ENCODE results near the gene PRDM7.
A peak's percentile ranks its signal among the peaks of the same experiment; 100 is the strongest.

Gene PRDM7

DNA sequence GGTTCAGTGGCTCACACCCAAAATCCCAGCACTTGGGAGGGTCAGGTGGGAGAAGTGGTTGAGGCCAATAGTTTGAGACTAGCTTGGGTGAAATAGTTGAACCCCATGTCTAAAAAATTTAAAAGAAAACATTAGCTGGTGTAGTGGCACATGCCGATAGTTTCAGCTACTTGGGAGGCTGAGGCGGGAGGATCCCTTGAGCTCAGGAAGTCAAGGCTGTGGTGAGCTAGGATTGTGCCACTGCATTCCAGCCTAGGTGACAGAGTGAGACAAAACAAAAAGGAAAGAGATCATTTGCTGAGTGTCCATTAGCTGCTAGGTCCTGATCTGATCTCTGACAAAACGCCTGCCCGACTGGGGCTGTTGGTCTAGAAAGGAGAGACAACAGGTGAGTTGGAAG lies 43.7 kb downstream of the PRDM7 start:
- ATAC-seq = no peak

DNA sequence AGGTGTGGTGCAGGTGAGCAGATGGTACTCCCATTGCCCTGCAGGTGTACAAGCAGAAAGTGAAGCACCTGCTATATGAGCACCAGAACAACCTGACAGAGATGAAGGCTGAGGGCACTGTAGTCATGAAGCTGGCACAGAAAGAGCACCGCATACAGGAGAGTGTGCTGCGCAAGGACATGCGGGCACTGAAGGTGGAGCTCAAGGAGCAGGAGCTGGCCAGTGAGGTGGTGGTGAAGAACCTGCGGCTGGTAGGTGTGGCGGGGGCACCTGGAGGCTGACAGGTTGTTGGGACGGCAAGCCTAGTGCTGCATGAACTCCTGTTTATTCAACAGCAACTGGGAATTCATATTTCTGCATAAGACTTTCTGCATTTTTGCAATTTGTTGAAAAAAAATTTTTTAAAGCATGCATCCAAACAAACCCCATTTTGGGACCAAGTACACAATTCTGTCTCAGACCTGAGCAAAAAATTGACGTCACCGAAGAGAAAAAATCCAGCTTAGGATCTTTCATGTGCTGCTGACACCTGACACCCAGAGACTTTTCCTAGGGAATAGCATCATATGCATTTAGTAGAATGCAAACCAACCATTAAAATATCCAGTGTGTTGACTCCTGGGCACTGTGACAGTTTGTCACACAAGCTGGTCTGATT lies 44.3 kb downstream of the PRDM7 start:
- ATAC-seq = no peak

DNA sequence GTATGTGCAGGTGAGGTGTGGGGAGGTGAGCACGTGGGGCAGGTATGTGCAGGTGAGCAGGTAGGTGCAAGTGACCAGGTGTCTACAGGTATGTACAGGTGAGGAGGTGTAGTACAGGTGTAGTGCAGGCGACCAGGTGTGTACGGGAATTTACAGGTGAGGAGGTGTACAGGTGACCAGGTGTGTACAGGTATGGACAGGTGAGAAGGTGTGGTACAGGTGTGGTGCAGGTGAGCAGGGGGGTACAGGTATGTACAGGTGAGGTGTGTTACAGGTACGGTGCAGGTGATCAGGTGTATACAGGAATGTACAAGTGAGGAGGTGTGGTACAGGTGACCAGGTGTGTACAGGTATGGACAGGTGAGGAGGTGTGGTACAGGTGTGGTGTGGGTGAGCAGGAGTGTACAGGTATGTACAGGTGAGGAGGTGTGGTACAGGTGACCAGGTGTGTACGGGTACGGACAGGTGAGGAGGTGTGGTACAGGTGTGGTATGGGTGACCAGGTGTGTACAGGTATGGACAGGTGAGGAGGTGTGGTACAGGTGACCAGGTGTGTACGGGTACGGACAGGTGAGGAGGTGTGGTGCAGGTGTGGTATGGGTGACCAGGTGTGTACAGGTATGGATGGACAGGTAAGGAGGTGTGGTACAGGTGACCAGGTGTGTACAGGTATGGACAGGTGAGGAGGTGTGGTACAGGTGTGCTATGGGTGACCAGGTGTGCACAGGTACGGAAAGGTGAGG lies 45.0 kb downstream of the PRDM7 start:
- ATAC-seq = no peak

DNA sequence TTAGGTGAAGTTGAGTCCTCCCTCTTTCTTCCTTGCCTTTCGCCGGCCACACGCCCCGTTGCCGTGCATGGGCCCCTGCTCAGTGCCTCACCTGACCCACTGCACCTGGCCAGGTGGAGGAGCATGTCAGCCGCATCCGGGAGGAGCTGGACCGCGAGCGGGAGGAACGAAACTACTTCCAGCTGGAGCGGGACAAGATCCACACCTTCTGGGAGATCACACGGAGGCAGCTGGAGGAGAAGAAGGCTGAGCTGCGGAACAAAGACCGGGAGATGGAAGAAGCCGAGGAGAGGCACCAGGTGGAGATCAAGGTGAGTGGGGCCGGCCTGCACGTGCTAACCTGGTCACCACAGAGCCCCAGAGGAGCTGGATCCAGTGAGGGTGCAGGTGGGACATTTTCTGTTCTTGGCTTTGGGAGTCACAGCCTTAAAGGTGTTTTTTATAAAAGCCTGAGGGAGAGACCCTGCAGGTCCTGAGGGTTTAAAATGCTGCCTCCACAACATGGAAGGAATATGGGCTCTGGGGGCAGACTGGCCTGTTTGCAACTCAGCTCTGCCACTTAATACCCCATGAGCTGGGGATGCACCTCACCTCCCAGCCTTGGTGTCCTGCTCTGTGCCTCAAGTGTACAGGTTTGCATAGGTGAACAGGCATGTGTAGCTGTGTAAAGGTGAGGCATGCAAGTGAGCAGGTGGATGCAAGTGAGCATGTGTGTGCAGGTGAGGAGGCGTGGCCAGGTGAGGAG lies 45.8 kb downstream of the PRDM7 start:
- ATAC-seq = no peak

DNA sequence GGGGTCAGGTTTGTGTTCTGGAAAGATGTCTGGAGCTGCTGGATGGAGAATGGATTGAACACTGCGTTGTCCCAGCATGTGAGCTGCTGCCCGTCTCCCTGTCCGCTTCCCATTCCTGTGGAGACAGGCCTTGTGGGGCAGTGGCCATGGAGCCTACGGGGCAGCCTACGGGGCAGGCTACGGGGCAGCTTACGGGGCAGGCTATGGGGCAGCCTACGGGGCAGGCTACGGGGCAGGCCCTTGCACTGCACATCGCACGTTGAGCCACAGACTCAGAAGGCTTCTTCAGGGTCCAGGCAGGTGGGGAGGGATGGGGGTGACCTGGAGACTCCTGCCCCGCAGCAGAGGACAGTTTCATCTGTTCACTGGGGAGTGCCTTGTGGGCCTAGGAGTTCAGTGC lies 48.1 kb downstream of the PRDM7 start:
- no peak for ATAC-seq

DNA sequence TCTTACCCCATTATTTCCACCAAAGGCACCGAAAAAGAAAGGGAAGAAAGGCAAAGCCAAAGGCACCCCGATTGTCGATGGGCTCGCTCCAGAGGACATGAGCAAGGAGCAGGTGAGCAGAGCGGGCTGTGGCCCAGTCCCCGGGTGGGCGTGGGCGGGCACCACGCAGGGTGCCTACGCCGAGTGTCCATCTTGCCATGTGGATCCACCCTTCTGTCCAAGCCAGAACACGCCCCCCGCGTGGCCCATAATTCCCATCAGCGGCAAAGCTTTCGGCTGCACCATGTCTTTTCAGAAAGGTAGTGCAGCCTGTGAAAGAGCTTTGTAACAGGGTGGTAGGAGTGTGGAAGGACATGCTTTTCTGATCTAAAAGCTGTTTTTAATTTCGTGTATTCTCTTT lies 49.5 kb downstream of the PRDM7 start:
- no peak for ATAC-seq

DNA sequence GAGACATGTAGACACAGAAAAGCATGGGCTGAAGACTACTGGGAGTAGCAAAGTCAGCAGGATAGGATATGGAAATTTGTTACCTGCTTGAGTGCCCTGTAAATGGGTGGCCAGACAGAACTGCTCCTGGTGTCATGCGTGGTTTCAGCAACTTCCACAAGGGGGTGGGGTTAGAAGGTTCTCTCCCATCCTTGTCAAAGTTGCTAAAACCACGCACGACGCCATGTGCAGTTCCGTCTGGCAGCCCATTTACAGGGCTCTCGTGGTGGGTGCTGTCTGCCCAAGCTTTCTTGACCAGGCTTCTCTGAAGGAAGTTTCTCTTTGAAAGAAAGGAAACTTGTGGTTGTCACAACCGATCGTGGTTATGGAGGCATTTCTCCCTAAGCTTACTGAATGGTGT lies 51.0 kb downstream of the PRDM7 start:
- ATAC-seq = no peak

DNA sequence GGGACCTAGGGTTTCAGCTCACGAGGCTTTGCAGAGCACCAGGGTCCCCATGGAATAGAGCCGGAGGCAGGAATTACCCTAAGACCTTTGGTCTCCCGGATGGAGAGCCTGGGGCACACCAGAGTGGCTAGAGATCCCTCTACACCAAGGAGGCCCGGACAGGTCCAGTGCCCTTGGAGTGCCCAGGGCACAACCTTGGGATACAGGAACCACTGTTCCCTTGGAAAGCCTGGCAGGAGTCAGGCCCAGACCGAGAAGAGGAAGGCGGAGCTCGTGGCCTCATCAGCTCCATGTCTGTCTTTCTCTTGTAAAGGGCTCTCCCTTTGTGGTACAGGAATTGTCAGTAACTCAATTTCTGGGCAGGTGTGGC lies 54.1 kb downstream of the PRDM7 start:
- no peak for ATAC-seq

DNA sequence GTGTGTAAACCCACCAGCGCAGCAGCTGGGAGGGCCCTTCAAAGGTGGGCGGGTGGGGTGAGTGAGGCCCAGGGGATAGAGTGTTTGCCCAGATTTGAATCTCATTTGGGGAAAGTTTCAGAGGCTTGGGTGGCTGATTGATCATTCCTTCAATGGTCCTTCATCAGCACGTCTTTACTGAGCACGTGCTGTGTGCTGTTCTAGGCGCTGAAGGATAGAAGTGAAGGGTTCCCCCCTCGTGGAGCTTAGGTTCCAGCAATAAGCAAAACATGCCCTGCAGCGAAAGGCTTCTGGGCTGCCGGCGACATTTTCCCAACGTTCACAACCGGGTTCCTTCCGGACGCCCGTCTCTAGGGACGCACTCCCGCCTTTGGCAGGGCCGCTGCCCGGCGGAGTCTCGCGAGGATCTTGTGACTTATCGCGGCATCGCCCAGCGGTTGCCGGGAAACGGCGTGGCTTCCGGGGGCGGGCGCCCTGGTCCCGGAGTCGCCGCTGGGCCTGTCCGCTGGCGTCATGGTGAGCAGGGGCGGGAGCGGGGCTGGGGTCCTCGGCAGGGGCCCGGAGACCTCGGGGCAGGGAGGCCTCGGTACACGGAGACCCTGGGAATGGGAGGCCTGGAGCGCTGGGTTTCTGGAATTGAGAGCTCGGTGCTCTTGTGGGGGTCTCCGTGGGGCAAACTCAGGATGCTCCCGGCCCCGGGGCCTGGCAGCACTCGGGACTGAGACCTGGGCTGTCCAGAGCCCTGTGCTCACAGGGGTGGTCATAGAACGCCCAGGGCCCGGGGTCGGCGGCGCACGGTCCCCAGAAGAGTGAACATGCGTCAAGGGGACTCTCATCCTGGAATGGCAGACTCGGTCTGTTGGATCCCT lies 54.7 kb downstream of the PRDM7 start:
- peak; percentile 80 to 89 for ATAC-seq

DNA sequence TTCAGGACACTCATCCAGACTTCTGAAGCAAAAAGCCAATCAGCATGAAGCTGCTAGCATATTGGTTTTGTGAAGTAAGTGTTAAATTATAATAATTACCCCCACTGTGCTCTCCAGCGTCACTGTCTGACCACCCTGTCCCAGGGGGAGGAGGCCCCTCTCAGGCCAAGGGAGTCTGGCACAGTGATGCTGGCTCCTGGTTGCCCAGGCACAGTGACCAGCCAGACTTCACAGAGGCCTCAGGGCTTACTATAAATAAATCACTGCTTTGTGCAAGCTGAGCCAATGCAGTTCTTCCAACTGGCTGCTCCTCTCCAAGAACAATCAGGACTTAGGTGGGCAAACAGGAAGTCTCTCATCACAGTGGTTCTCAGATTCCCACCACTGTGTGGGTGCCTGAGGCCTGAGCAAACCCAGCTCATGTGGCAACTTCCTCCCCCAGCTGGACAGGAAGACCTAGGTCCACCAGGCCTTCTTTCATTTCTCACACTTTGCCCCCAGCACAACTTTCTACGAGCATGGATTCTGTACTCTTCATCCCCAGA lies 56.2 kb downstream of the PRDM7 start:
- ATAC-seq = no peak

DNA sequence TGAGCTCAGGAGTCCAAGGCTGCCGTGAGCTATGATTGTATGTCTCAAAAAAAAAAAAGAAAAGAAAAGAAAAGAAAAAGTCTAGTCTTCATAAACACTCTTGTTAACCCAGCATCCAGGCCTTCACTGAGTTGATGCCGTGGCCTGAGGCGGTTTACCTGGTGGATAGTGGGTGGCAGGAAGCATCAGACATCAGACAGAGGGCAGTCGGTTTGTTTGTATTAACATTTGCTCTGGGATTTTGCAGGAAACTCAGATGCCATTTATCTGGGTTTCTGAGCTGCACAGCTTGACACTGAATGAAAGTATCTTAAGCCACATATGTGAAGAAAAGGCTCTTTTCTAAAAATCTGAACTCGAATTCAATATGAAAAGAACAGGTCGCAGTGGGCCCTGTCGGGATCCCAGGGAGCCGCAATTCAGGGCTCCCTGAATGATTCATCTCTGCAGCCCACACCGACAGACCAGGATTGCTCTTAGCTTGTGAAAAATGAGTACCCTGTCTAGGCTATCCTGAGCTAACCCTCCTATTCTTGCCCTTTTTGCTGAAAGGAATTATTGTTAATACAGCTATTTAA lies 56.8 kb downstream of the PRDM7 start:
- ATAC-seq = no peak

DNA sequence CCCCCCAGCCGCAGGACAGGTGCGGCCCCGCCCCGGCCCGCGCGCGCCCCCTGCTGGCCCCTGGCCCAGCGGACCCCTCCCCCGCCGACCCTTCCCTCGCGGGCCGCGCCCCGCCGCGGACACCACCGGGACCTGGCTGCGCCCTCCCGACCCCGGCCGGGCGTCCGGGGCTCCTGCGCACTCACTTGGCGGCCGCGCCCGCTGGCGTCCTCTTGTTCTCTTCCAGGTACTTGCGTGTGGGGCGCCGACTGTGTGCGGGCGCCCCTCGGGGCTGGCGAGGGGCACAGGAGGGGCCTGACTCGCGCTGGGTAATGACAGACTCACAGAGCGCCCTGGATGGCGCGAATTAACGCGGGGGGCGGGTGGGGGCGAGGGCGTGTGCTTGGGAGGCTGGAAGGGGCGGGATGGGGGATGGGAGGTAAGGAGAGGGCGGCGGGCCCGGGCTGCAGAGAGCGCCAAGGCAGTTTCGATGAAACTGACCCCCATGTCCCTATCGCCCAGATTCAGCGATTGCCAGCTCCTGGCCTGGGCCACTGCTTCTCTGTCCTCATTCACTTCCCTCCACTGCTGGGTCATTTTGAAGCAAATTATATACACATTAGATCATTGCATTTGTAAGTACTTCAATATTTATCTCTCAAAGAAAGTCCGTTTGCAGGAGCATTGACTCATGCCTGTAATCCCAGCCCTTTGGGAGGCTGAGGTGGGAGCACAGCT lies 57.4 kb downstream of the PRDM7 start:
- ATAC-seq = peak; percentile 34 to 41

DNA sequence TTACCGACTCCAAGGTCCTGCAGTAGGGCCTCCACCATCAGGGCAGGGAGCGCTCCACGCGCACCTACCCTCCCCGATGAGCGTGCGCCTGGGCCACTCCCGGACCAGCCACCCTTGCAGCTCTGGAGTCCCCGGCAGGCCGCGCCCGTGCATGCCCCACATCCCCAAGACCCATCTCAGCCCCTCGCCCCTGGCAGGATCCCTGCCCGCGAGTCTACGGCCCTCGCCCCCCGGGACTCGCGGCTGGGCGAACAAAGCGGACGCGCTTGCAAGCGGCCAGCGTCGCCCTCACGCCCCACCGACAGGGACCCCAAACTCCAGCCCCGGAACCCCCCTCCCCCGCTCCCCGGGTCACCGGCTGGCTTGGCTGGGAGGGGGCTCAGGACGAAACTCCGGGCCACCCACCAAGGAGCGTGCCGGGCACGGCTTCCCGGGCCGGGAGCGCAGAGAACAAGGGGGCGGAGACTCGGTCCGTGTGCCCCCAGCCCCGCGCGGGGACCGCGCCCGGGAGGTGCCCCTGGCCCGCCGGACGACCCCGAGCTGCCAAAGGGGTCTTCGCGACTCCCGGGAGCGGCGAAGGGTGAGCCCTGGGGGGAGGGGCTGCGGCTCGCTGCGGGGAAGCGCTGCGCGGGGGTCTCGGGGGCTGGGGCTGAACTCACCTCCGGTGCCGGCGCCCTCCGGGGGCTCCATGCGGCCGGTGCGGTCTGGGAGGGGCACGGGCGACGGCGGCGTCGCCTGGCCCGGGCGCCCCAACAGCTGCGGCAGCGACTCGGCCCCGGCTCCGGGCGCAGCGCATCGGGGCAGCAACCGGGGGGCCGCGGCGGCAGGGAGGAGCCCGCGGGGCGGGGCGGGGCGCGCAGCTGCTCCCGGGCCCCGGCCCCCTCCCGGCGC lies 58.2 kb downstream of the PRDM7 start, which contains the start of gene DBNDD1:
TSS of gene DBNDD1 (minus strand) at position 805 of the 891 bp plus-strand sequence. CDS start at position 690, 115 bp downstream.
- ATAC-seq = no peak

DNA sequence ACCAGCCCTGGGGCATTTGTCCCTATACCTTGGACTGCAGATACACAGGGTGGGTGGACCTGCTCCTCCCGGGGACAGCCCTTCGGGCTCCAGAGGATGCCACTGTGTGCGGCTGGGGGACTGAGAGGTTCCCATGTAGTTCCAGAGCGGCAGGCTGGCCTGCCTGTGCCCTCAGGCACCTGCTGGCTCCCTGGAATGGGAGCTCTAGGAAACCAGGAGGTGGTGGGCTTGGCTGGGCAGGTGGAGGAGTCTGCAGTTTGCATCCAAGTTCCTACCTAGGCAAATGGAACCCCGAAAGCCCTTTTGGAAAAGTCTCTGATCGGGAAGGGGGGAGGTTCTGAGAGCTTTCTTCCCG lies 58.9 kb downstream of the PRDM7 start:
- no peak for ATAC-seq

DNA sequence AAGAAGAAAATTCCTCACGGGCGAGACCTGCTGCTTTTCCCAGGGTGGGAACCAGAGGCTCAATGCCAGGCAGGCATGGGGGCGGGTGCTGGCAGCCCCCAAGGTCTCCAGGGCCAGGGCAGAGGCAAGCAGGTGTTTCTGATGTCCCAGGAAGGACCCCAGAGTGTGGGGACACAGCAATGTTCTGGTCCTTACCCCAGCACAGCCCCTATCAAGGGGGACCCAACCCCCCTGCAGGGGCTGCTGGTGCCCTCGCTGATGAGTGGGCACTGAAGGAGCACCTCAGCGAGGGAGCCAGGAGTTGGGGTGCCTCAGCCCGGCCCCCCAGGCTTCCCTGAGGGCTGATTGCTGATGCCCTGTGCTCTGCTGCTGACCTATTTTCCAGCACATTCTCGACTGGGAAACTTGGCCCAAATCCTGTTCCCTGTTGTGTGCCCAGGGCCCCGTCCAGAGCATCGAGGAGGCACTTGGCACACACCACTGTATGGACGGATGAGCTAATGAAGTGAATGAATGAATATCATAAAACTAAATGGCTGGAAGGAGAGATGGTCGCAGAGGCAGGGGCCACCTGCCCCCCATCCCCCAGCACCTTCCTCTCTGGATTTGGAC lies 60.7 kb downstream of the PRDM7 start:
- ATAC-seq = no peak

DNA sequence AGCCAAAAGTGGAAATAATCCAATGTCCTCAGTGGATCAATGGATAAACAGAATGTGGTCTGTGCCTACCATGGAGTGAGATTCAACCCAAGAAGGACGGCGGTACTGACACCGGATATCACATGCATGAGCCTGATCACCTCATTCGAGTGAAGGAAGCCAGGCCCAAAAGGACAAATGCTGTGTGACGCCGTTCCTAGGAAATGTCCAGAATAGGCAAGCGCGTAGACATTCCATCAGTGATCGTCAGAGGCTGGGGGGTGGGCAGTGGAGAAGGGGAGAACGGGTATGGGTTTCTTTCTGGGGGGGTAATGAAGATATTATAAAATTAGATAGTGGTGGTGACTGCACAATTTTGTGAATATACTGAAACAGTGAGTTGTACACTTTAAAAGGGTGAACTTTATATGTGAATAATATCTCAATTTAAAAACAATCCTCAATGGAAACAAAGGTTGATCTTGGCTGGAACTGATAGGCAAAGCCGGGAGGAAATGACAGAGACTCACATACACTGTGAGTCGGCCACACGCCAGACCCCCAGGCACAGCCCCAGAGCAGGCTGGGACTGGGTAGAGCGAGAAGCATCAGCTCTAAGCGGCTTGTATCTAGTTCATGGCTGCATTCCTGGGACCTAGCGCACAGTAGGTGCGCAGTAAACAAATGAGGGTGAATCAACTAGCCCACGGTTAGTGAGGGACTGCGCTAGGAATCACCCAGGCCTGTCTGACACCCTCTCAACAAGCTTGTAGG lies 61.4 kb downstream of the PRDM7 start:
- ATAC-seq = no peak

DNA sequence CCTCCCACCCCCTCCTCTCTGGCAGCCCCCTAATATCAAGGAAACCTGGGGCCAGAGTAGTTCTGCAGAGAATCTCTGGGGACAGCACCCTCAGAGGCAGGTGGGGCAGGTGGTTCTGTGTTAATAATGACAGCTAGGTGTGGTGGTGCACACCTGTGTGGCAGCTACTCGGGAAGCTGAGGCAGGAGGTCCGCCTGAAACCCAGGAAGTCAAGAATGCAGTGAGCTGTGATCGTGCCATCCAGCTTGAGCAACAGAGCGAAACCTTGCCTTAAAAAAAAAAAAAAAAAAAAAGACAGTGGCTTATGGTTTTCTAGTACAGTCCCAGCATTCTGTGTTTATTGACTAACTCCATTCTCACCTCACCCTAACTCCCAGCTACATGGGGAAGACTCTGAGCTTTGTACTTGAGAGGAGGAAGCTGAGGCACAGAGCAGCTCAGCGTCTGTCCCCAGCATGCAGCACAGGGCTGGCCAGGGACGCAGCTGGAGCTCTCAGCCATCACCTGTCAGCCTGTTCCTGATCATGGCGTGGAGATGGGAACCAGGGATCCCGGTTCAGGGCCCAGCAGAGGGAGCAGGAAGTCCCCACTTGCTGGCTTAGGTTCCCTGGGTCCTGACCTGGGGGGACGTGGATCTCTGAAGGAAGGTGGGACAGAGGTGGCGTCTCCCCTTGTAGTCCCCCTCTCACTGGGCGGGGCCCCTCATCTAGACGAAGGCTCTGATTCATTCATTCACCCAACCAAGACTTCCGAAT lies 64.0 kb downstream of the PRDM7 start:
- no peak for ATAC-seq

DNA sequence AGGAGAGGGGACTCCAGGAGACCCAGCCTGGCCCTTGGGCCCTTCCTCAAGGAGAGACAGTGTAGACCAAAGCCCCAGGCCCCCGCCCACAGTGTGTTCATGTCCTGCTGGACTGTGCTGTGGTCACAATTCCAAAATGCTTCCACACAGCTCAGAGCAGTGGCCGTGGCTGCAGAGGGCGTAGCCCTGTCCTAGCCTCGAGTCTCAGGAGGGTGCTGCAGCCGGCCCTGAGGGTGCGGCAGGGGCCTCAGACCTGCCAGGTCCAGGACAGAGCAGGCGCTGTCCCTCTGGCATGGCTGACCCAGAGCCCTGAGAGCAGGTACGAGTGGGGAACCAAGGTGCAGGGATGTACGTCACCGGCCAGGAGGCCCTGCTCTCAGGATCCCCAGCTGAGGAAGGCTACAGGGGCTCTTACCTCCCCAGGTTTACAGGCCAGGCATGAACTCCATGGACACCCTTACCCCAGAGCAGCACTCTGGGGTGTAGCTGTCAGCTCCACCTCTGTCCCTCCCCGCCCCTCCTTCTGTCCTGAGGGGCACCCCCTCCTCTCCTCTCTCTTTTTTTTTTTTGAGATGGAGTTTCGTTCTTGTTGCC lies 65.1 kb downstream of the PRDM7 start:
- ATAC-seq = no peak

Measured in activated CD4-positive, CD25-positive, alpha-beta regulatory T cell treated with anti-CD3 and anti-CD28 coated beads, Interleukin-2, amount 50 U/mL, for 24 hours (primary cell).